Vagina (tissue), 2 donors: Measurements from ENCODE around the gene DHDDS.

Experiments used
- CTCF ChIP-seq, 3 experiments: fragments of 450-650 bp in 2 of 3; fragments of 200-600 bp in 1 of 3; sonication (generic) in 1 of 3; IDR thresholded peaks; one replicate each; pipeline ENCODE4 v1.5.1; 2017 to 2019; ENCODE audit warnings: antibody characterized with exemption in 3 of 3, mild to moderate bottlenecking in 2 of 3, moderate library complexity in 2 of 3
- POLR2A ChIP-seq, 2 donors: fragments of 450-650 bp; IDR thresholded peaks; one replicate each; pipeline ENCODE4 v1.6.1; 2017; ENCODE audit warnings: antibody characterized with exemption in 2 of 2, mild to moderate bottlenecking in 2 of 2, moderate library complexity in 2 of 2

- no peak for TF ChIP-seq POLR2A (IDR thresholded peaks at IDR 0.05)
- TF ChIP-seq CTCF (IDR thresholded peaks at IDR 0.05), result no peak
Measured at GRCh38 chr1:26409191-26409807, 22.8 kb upstream of the DHDDS start.
